Prostate gland (tissue), 2 donors: ENCODE data around the gene KCNG1. TPM values are rescaled to one million over a fixed set of nuclear protein-coding genes. Genes with fewer than 3 reads are reported as not detected.

Experiments
- DNase-seq: peaks from one replicate; pipeline ENCODE4 v3.0.0-alpha.2; 2019; ENCODE audit warnings: low spot score
- H3K27ac ChIP-seq, 2 donors: fragments of 200-600 bp; sonication (generic); 2 replicates each; pipeline ENCODE4 v1.5.1; 2017 to 2019
- H3K27me3 ChIP-seq: fragments of 200-600 bp; sonication (generic); replicated peaks from 2 replicates; pipeline ENCODE4 v1.5.1; 2019; ENCODE audit not compliant: insufficient read depth
- H3K36me3 ChIP-seq, 2 donors: fragments of 200-600 bp; sonication (generic); 1 replicate in 1 of 2; 2 replicates in 1 of 2; pipeline versions ENCODE4 v1.5.1 to v1.8.1; 2017 to 2019
- H3K4me1 ChIP-seq: fragments of 200-600 bp; sonication (generic); replicated peaks from 2 replicates; pipeline ENCODE4 v1.5.1; 2019
- H3K4me3 ChIP-seq, 2 donors: fragments of 200-600 bp; sonication (generic); 2 replicates each; pipeline ENCODE4 v1.5.1; 2017 to 2019
- H3K9me3 ChIP-seq: fragments of 200-600 bp; sonication (generic); 2 replicates; pipeline ENCODE4 v1.5.1; 2017
- CTCF ChIP-seq, 4 experiments: fragments of 200-600 bp in 2 of 4; fragments of 450-650 bp in 2 of 4; sonication (generic) in 2 of 4; IDR thresholded peaks; 1 replicate in 3 of 4; 2 replicates in 1 of 4; pipeline ENCODE4 v1.5.1; 2016 to 2019; ENCODE audit warnings: antibody characterized with exemption in 4 of 4, mild to moderate bottlenecking in 2 of 4, moderate library complexity in 2 of 4
- POLR2A ChIP-seq: fragments of 450-650 bp; IDR thresholded peaks from one replicate; pipeline ENCODE4 v1.6.1; 2016; ENCODE audit warnings: antibody characterized with exemption, mild to moderate bottlenecking
- POLR2AphosphoS5 ChIP-seq: sonication (generic); formaldehyde crosslinking; IDR thresholded peaks from one replicate; pipeline ENCODE4 v1.6.1; 2017; ENCODE audit warnings: antibody characterized with exemption
- WGBS: methylation state at CpG from one replicate; pipeline ENCODE4 v1.1.5; 2018; 5-methylcytosine and 5-hydroxymethylcytosine counted together
- intact Hi-C: fragments of 100-400 bp; cut with DNase I; formaldehyde crosslinking; loops from one replicate; pipeline ENCODE4 v1.14.2; 2022
- total RNA-seq, 2 donors: library from RNA; depleted of rRNA; stranded (reverse); fragments of >200 nt; gene quantifications; one replicate each; pipeline ENCODE4 v1.1.0, GENCODE V29; 2016

The KCNG1 gene, protein sequence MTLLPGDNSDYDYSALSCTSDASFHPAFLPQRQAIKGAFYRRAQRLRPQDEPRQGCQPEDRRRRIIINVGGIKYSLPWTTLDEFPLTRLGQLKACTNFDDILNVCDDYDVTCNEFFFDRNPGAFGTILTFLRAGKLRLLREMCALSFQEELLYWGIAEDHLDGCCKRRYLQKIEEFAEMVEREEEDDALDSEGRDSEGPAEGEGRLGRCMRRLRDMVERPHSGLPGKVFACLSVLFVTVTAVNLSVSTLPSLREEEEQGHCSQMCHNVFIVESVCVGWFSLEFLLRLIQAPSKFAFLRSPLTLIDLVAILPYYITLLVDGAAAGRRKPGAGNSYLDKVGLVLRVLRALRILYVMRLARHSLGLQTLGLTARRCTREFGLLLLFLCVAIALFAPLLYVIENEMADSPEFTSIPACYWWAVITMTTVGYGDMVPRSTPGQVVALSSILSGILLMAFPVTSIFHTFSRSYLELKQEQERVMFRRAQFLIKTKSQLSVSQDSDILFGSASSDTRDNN
- 10 to 100 TPM in 1 of 2 donors, 1 to 10 TPM in 1; 6.8 to 57.9 TPM for total RNA-seq

DNA sequence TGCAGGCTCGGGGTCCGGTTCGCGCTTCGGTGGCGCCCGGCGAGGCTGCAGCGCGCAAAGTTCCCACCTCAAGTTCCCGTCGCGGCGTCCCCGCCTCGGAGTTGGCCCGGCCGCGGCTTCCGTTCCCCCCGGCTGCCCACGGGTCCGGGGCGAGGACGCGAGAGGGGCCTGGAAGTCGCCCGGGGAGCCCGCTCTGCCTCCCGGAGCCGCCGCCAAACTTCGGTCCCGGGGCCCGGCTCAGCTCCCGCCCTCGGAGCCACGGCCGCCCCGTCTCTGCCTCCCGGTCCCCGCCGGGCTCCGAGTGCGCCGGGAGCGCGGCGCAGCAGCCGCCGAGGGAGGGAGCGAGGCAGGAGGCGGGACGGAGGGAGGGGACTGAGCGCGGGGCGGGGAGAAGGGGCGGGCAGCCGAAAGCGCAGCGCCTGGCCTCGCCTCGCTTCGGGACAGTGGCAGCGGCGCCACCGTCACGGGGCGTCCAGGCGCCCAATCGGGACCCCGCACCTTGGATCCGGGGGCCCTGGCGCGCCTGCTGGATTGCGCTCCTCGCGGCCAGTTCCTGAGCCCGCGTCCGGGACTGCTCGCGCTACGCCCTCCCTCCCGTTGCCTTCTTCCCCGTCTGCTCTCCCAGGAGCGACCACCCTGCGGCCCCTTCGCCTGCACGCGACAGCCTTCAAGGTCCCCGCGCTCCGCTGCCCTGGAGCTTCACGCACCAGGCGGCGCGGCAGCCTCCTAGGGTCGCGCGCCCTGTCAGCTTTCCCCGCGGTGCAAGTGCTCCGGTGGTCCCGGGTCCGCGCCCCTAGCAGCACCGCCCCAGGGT is at the start of gene KCNG1:
TSS of gene KCNG1 (minus strand) at position 305 of the 814 bp plus-strand sequence. CDS start 12,769 bp downstream, outside the sequence.
- Histone ChIP-seq H3K9me3 (no peaks in the 10 kb centered on the region), H3K27ac (peak within 1 kb of the TSS; percentile 36 to 39), H3K4me3 (peak within 1 kb of the TSS; percentile 40 to 48), H3K27me3 (no peaks in the 10 kb centered on the region), H3K36me3 (no peaks in the 10 kb centered on the region), H3K4me1 (peaks cover 3% of the 10 kb centered on the region)
- WGBS: 1% methylated on average over 47 of the region's 108 CpGs
- intact Hi-C loops: no loop called here
- DNase-seq: peak; percentile 79
- TF ChIP-seq POLR2AphosphoS5 (peak; percentile 40), CTCF (IDR thresholded peaks at IDR 0.05) (no peak), POLR2A (peak; percentile 73)

GRCh38 chr20:51070621-51071020 is 47.7 kb upstream of the KCNG1 start:
- H3K4me1 ChIP-seq: no peaks in the 10 kb centered on the region
- intact Hi-C loops: no loop called here
- 57% methylated on average over 4 of the region's 4 CpGs for WGBS
- no peak overlapping the region for H3K27ac ChIP-seq
- DNase-seq: no peak
- H3K27me3 ChIP-seq: peaks cover 3% of the 10 kb centered on the region
- no peaks in the 10 kb centered on the region for H3K9me3 ChIP-seq
- no peak overlapping the region for H3K4me3 ChIP-seq
- no peak for TF ChIP-seq POLR2AphosphoS5
- no peak for TF ChIP-seq CTCF (IDR thresholded peaks at IDR 0.05)
- no peak for TF ChIP-seq POLR2A
- H3K36me3 ChIP-seq: no peaks in the 10 kb centered on the region

DNA sequence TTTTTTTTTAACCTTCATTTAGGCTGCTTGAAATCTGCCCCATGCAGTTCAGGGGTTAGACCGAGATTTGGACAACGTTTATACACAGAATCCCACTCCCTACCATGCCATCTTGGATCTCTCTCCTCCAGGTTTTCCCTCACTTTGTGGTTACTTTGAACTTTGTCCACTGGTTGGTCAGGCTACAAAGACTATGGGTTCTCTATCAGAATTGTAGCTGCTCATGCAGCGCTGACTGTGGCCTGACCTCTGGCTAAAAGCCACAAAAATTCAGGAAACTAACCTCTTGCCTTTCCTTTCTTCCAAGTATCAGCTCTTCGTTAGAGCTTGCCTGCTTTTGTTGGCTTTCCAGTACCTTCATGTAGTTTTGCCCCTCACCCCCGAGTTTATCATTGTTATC is 44.9 kb upstream of the KCNG1 start:
- TF ChIP-seq POLR2AphosphoS5 (no peak), POLR2A (no peak), CTCF (IDR thresholded peaks at IDR 0.05) (no peak)
- no peak overlapping the region for H3K4me3 ChIP-seq
- intact Hi-C loops: no loop called here
- H3K9me3 ChIP-seq: no peaks in the 10 kb centered on the region
- H3K4me1 ChIP-seq: no peaks in the 10 kb centered on the region
- no peaks in the 10 kb centered on the region for H3K36me3 ChIP-seq
- no peak for DNase-seq
- H3K27ac ChIP-seq: no peak overlapping the region
- 49% methylated on average over 5 of the region's 5 CpGs for WGBS
- H3K27me3 ChIP-seq: peaks cover 3% of the 10 kb centered on the region

DNA sequence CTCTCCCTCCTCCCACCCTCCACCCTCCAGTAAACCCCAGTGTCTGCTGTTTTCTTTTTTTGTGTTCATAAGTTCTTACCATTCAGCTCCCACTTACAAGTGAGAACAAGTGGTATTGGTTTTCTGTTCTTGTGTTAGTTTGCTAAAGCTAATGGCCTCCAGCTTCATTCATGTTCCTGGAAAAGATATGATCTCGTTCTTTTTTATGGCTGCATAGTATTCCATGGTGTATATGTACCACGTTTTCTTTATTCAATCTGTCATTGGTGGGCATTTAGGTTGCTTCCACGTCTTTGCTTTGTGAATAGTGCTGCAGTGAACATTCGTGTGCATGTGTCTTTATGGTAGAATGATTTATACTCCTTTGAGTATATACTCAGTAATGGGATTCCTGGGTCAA is 42.7 kb upstream of the KCNG1 start:
- Histone ChIP-seq H3K27me3 (peaks cover 3% of the 10 kb centered on the region), H3K4me3 (no peak overlapping the region), H3K36me3 (no peaks in the 10 kb centered on the region), H3K4me1 (no peaks in the 10 kb centered on the region), H3K27ac (no peak overlapping the region), H3K9me3 (no peaks in the 10 kb centered on the region)
- no peak for DNase-seq
- no peak for TF ChIP-seq POLR2AphosphoS5
- no peak for TF ChIP-seq POLR2A
- TF ChIP-seq CTCF (IDR thresholded peaks at IDR 0.05): no peak
- 86% methylated on average over 4 of the region's 4 CpGs for WGBS
- intact Hi-C loops: no loop called here
